ENCODE measurements around the gene RNF149.

DNA sequence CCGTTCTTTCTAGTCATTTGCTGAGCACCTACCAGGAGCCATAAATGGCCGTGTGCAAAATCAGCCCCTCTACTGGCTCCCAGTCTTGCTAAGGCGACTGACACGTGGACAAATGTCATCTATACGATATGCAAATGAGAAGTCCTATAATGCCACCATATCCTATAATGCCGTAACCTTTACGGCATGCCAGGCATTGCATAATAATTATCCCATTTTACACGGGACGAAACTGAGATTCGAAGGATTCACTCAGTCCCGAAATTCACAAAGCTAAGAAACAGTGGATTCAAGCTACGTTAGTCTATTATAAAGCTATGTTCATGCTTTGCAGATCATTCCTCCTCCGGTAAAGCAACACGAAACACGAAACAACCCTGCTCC lies 34.1 kb upstream of the RNF149 start:
- TF ChIP-seq KDM5A (IDR thresholded peaks at IDR 0.05) (no peak), POLR2A (IDR thresholded peaks at IDR 0.05; ENCODE audit: low read length) (no peak), RAD21 (conservative IDR thresholded peaks at IDR 0.05 in 1 of 2, IDR thresholded peaks at IDR 0.05 in 1 of 2) (no peak), CHD2 (IDR thresholded peaks at IDR 0.05; ENCODE audit: low read length, partially characterized antibody) (no peak), RNF2 (IDR thresholded peaks at IDR 0.05; ENCODE audit: borderline replicate concordance, low read depth) (no peak)
- TF ChIP-seq, protein P1, sequence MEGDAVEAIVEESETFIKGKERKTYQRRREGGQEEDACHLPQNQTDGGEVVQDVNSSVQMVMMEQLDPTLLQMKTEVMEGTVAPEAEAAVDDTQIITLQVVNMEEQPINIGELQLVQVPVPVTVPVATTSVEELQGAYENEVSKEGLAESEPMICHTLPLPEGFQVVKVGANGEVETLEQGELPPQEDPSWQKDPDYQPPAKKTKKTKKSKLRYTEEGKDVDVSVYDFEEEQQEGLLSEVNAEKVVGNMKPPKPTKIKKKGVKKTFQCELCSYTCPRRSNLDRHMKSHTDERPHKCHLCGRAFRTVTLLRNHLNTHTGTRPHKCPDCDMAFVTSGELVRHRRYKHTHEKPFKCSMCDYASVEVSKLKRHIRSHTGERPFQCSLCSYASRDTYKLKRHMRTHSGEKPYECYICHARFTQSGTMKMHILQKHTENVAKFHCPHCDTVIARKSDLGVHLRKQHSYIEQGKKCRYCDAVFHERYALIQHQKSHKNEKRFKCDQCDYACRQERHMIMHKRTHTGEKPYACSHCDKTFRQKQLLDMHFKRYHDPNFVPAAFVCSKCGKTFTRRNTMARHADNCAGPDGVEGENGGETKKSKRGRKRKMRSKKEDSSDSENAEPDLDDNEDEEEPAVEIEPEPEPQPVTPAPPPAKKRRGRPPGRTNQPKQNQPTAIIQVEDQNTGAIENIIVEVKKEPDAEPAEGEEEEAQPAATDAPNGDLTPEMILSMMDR (IDR thresholded peaks at IDR 0.05) = no peak
